Motor neuron (in vitro differentiated cells): ENCODE data around the gene FAM98B. TPM values are rescaled to one million over a fixed set of nuclear protein-coding genes. Genes with fewer than 3 reads are reported as not detected.

Source experiments
- ATAC-seq, 8 experiments: fragments of 200-7000 bp; cut with Tn5 transposase; replicated peaks in 6 of 8; 2 replicates each; pipeline ENCODE4 v1.8.0; 2021; ENCODE audit warnings: mild to moderate bottlenecking in 8 of 8, moderate library complexity in 8 of 8
- H3K27ac ChIP-seq, 2 donors: fragments of 250-450 bp; sonication (Bioruptor Pico); 2 replicates each; pipeline ENCODE4 v1.9.0; 2021; ENCODE audit warnings: antibody characterized with exemption in 2 of 2, mild to moderate bottlenecking in 2 of 2, moderate library complexity in 1 of 2
- H3K4me1 ChIP-seq, 2 donors: fragments of 250-450 bp; sonication (Bioruptor Pico); replicated peaks in 1 of 2; 2 replicates each; pipeline ENCODE4 v1.6.1; 2021; ENCODE audit warnings: antibody characterized with exemption in 2 of 2, mild to moderate bottlenecking in 2 of 2, moderate library complexity in 1 of 2
- H3K4me3 ChIP-seq, 5 donors: fragments of 250-450 bp; sonication (Bioruptor Pico); 2 replicates each; pipeline ENCODE4 v1.9.0; 2021; ENCODE audit warnings: antibody characterized with exemption in 5 of 5, mild to moderate bottlenecking in 5 of 5, moderate library complexity in 4 of 5
- WGBS, 10 experiments: fragments of 450-650 bp; shearing (Covaris generic); methylation state at CpG; one replicate each; pipeline ENCODE4 v1.0.0; 2022; 5-methylcytosine and 5-hydroxymethylcytosine counted together
- in situ Hi-C, 9 experiments: fragments of 400-800 bp; cut with MboI; loops; one replicate each; pipeline ENCODE4 v1.15.0; 2021; ENCODE audit warnings: low sequenced_read_pairs in 9 of 9, low pct_unique_long_range_greater_than_20kb in 2 of 9; ENCODE audit not compliant: unreplicated experiment in 9 of 9
- total RNA-seq, 8 experiments: library from RNA; unstranded; fragments of 300-600 nt; gene quantifications; 2 replicates each; pipeline versions ENCODE4 v1.2.3 to v1.2.4, GENCODE V29; 2022

The FAM98B gene
- total RNA-seq, 8 experiments from 2014 or later, result 8.4 to 32.4 (median 11.4) TPM

- WGBS, 10 experiments, result 23 to 93% (median 74%) methylated on average over 1 to 3 of the region's 3 CpGs
- H3K27ac ChIP-seq, result no peak overlapping the region
Measured at GRCh38 chr15:38490242-38490922, 36.5 kb downstream of the FAM98B start.

GRCh38 chr15:38496151-38496550 lies 42.2 kb downstream of the FAM98B start:
- 78 to 100% (median 100%) methylated on average over 1 of the region's 1 CpG for WGBS, 10 experiments
- no peak overlapping the region for H3K27ac ChIP-seq
- in situ Hi-C loops, result loop anchor here in 1 of 9 experiments (25.0 kb wide), 1 partner anchor 191 kb away; no protein-coding TSS in a partner anchor

More at GRCh38 chr15:38490242-38490922, 36.5 kb downstream of the FAM98B start:
- peak in 3 of 8 experiments; percentile 54 to 66 (median 65) for ATAC-seq
- in situ Hi-C loops, result loop anchor here in 1 of 9 experiments (25.0 kb wide), 1 partner anchor 197 kb away; no protein-coding TSS in a partner anchor
- Histone ChIP-seq H3K4me1 (no peaks in the 10 kb centered on the region), H3K4me3 (no peak overlapping the region)

GRCh38 chr15:38499651-38500050 lies 45.7 kb downstream of the FAM98B start:
- in situ Hi-C loops, result loop anchor here in 1 of 9 experiments (25.0 kb wide), 1 partner anchor 188 kb away; no protein-coding TSS in a partner anchor
- no peaks in the 10 kb centered on the region for H3K4me1 ChIP-seq
- WGBS, 10 experiments, result 60 to 100% (median 70%) methylated on average over 1 of the region's 1 CpG; no CpG with 5 or more reads in 6 of the 10 experiments
- no peak for ATAC-seq
- no peak overlapping the region for H3K4me3 ChIP-seq
- no peak overlapping the region for H3K27ac ChIP-seq

More at GRCh38 chr15:38496151-38496550, 42.2 kb downstream of the FAM98B start:
- no peak overlapping the region for H3K4me3 ChIP-seq
- no peaks in the 10 kb centered on the region for H3K4me1 ChIP-seq
- peak in 2 of 8 experiments; percentile 26 to 39 for ATAC-seq

- Histone ChIP-seq H3K4me1 (peaks cover 0 to 4% of the 10 kb centered on the region in 2 donors), H3K4me3 (no peak overlapping the region), H3K27ac (no peak overlapping the region)
- in situ Hi-C loops, result no loop called here
- no peak for ATAC-seq
- 28 to 100% (median 100%) methylated on average over 1 to 2 of the region's 2 CpGs; no CpG with 5 or more reads in 2 of the 10 experiments for WGBS, 10 experiments
Measured at GRCh38 chr15:38503496-38503895, 49.6 kb downstream of the FAM98B start.

GRCh38 chr15:38504680-38505467 lies 50.9 kb downstream of the FAM98B start:
- 64 to 100% (median 88%) methylated on average over 1 to 4 of the region's 4 CpGs; no CpG with 5 or more reads in 1 of the 10 experiments for WGBS, 10 experiments
- ATAC-seq, result no peak
- in situ Hi-C loops, result no loop called here
- H3K4me1 ChIP-seq, result peaks cover 0 to 4% of the 10 kb centered on the region in 2 donors
- H3K4me3 ChIP-seq, result no peak overlapping the region
- no peak overlapping the region for H3K27ac ChIP-seq

GRCh38 chr15:38506997-38507396 lies 53.1 kb downstream of the FAM98B start:
- Histone ChIP-seq H3K4me3 (no peak overlapping the region), H3K27ac (no peak overlapping the region), H3K4me1 (peaks cover 0 to 4% of the 10 kb centered on the region in 2 donors)
- in situ Hi-C loops, result no loop called here
- 0 to 96% (median 82%) methylated on average over 1 to 4 of the region's 4 CpGs; no CpG with 5 or more reads in 1 of the 10 experiments for WGBS, 10 experiments
- peak in 3 of 8 experiments; percentile 78 to 91 (median 81) for ATAC-seq

- peaks cover 0 to 4% of the 10 kb centered on the region in 2 donors for H3K4me1 ChIP-seq
- H3K4me3 ChIP-seq, result no peak overlapping the region
- no peak overlapping the region for H3K27ac ChIP-seq
- no peak for ATAC-seq
- 90 to 100% (median 99%) methylated on average over 1 to 7 of the region's 7 CpGs; no CpG with 5 or more reads in 2 of the 10 experiments for WGBS, 10 experiments
- in situ Hi-C loops, result no loop called here
Measured at GRCh38 chr15:38507570-38507969, 53.6 kb downstream of the FAM98B start.

GRCh38 chr15:38508647-38509046 lies 54.7 kb downstream of the FAM98B start:
- Histone ChIP-seq H3K4me3 (no peak overlapping the region), H3K27ac (no peak overlapping the region), H3K4me1 (peaks cover 0 to 4% of the 10 kb centered on the region in 2 donors)
- WGBS, 10 experiments, result 50 to 100% (median 81%) methylated on average over 1 to 3 of the region's 3 CpGs; no CpG with 5 or more reads in 2 of the 10 experiments
- ATAC-seq, result no peak
- in situ Hi-C loops, result no loop called here

- Histone ChIP-seq H3K4me3 (no peak overlapping the region), H3K27ac (no peak overlapping the region), H3K4me1 (peaks cover 0 to 4% of the 10 kb centered on the region in 2 donors)
- in situ Hi-C loops, result no loop called here
- WGBS, 10 experiments, result 80 to 100% (median 91%) methylated on average over 1 to 4 of the region's 4 CpGs; no CpG with 5 or more reads in 4 of the 10 experiments
- ATAC-seq, result peak in 1 of 8 experiments; percentile 19
Measured at GRCh38 chr15:38509152-38509551, 55.2 kb downstream of the FAM98B start.

- Histone ChIP-seq H3K4me3 (no peak overlapping the region), H3K4me1 (peaks cover 6 to 7% of the 10 kb centered on the region in 2 donors), H3K27ac (no peak overlapping the region)
- in situ Hi-C loops, result no loop called here
- 50 to 100% (median 60%) methylated on average over 1 of the region's 1 CpG; no CpG with 5 or more reads in 4 of the 10 experiments for WGBS, 10 experiments
- no peak for ATAC-seq
Measured at GRCh38 chr15:38512901-38513300, 59.0 kb downstream of the FAM98B start.

- WGBS, 10 experiments, result 0 to 60% (median 41%) methylated on average over 1 to 2 of the region's 2 CpGs; no CpG with 5 or more reads in 6 of the 10 experiments
- in situ Hi-C loops, result no loop called here
- Histone ChIP-seq H3K27ac (no peak overlapping the region), H3K4me3 (no peak overlapping the region), H3K4me1 (peaks cover 4 to 6% of the 10 kb centered on the region in 2 donors)
- no peak for ATAC-seq
Measured at GRCh38 chr15:38514601-38515000, 60.7 kb downstream of the FAM98B start.

GRCh38 chr15:38516626-38517025 lies 62.7 kb downstream of the FAM98B start:
- Histone ChIP-seq H3K4me3 (no peak overlapping the region), H3K4me1 (peaks cover 4 to 6% of the 10 kb centered on the region in 2 donors), H3K27ac (no peak overlapping the region)
- WGBS, 10 experiments, result 64 to 100% (median 83%) methylated on average over 1 to 5 of the region's 5 CpGs
- ATAC-seq, result no peak
- in situ Hi-C loops, result no loop called here
